ENCODE results near the gene LARGE2.

The LARGE2 gene

GRCh38 chr11:45920531-45921477 lies 1.7 kb upstream of the LARGE2 start:
- in situ Hi-C loops (cut with HindIII; ENCODE audit: low sequenced_read_pairs): no loop called here
- TF ChIP-seq CTCF (IDR thresholded peaks at IDR 0.05; ENCODE audit: low read depth, low read length): no peak
- no peak for DNase-seq (ENCODE audit: low read depth, low spot score)

GRCh38 chr11:45921561-45922424 lies 663 bp upstream of the LARGE2 start:
- DNase-seq (ENCODE audit: low read depth, low spot score): no peak
- no peak overlapping the region for H3K4me3 ChIP-seq (ENCODE audit: low read depth, low read length)
- no peak for TF ChIP-seq CTCF (IDR thresholded peaks at IDR 0.05; ENCODE audit: low read depth, low read length)
- in situ Hi-C loops (cut with HindIII; ENCODE audit: low sequenced_read_pairs): no loop called here

More at GRCh38 chr11:45920531-45921477, 1.7 kb upstream of the LARGE2 start:
- H3K4me3 ChIP-seq (ENCODE audit: low read depth, low read length): no peak overlapping the region

GRCh38 chr11:45924036-45924915 lies 1.8 kb downstream of the LARGE2 start:
- in situ Hi-C loops (cut with HindIII; ENCODE audit: low sequenced_read_pairs): no loop called here
- no peak for TF ChIP-seq CTCF (IDR thresholded peaks at IDR 0.05; ENCODE audit: low read depth, low read length)
- no peak for DNase-seq (ENCODE audit: low read depth, low spot score)
- no peak overlapping the region for H3K4me3 ChIP-seq (ENCODE audit: low read depth, low read length)

GRCh38 chr11:45924927-45925326 lies 2.5 kb downstream of the LARGE2 start:
- in situ Hi-C loops (cut with HindIII; ENCODE audit: low sequenced_read_pairs): no loop called here
- no peak for DNase-seq (ENCODE audit: low read depth, low spot score)
- TF ChIP-seq CTCF (IDR thresholded peaks at IDR 0.05; ENCODE audit: low read depth, low read length): no peak
- H3K4me3 ChIP-seq (ENCODE audit: low read depth, low read length): no peak overlapping the region

GRCh38 chr11:45925550-45925949 lies 3.1 kb downstream of the LARGE2 start:
- H3K4me3 ChIP-seq (ENCODE audit: low read depth, low read length): no peak overlapping the region
- no peak for DNase-seq (ENCODE audit: low read depth, low spot score)
- in situ Hi-C loops (cut with HindIII; ENCODE audit: low sequenced_read_pairs): no loop called here
- no peak for TF ChIP-seq CTCF (IDR thresholded peaks at IDR 0.05; ENCODE audit: low read depth, low read length)

- in situ Hi-C loops (cut with HindIII; ENCODE audit: low sequenced_read_pairs): no loop called here
- TF ChIP-seq CTCF (IDR thresholded peaks at IDR 0.05; ENCODE audit: low read depth, low read length): no peak
- no peak overlapping the region for H3K4me3 ChIP-seq (ENCODE audit: low read depth, low read length)
- DNase-seq (ENCODE audit: low read depth, low spot score): no peak
Observed at GRCh38 chr11:45926001-45926401, 3.5 kb downstream of the LARGE2 start.

Measured in astrocyte of the spinal cord (primary cell).